GM12878 (cell line): ENCODE data around the gene TMEM255B.

Experiments
- EGR1 ChIP-seq, 2 experiments: IDR thresholded peaks; 1 replicate in 1 of 2; 2 replicates in 1 of 2; pipeline ENCODE4 v1.6.1; 2011 to 2012; ENCODE audit warnings: low read depth in 2 of 2, low read length in 2 of 2, borderline replicate concordance in 1 of 2, mild to moderate bottlenecking in 1 of 2, moderate library complexity in 1 of 2
- SUZ12 ChIP-seq: fragments of 200-600 bp; sonication (generic); IDR thresholded peaks from one replicate; pipeline ENCODE4 v1.6.1; 2018; ENCODE audit warnings: antibody characterized with exemption, mild to moderate bottlenecking; ENCODE audit not compliant: unreplicated experiment
- TF ChIP-seq, protein P1 (sequence below), 3 experiments: IDR thresholded peaks in 2 of 3; conservative IDR thresholded peaks in 1 of 3; 2 replicates each; pipeline ENCODE4 v1.5.1; 2011; ENCODE audit warnings: low read depth in 3 of 3, low read length in 3 of 3, mild to moderate bottlenecking in 3 of 3, control low read depth in 2 of 3, moderate library complexity in 2 of 3, inconsistent platforms in 1 of 3, mixed read lengths in 1 of 3; ENCODE audit not compliant: control insufficient read depth in 2 of 3, insufficient read depth in 1 of 3; ENCODE audit errors: extremely low read depth in 1 of 3

DNA sequence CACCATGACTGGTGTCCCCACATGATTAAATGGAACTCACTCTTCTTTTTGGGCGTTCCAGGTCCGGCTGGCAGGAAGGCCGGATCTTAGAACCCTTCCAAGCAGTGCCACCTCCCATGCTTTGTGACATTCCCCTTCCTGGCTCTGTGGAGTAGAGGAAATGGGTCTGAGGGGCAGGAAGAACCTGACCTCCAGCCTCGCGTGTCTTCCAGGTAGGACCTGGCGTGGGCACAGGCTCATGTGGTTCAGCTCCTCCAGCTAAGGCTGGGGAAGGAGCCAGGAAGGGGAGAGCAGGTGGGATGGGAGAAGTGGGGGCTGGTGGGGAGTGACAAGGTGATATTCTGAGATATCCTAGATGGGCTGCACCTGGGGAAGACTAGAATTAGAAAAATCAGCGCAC lies 2.1 kb downstream of the TMEM255B start:
- TF ChIP-seq, protein P1, sequence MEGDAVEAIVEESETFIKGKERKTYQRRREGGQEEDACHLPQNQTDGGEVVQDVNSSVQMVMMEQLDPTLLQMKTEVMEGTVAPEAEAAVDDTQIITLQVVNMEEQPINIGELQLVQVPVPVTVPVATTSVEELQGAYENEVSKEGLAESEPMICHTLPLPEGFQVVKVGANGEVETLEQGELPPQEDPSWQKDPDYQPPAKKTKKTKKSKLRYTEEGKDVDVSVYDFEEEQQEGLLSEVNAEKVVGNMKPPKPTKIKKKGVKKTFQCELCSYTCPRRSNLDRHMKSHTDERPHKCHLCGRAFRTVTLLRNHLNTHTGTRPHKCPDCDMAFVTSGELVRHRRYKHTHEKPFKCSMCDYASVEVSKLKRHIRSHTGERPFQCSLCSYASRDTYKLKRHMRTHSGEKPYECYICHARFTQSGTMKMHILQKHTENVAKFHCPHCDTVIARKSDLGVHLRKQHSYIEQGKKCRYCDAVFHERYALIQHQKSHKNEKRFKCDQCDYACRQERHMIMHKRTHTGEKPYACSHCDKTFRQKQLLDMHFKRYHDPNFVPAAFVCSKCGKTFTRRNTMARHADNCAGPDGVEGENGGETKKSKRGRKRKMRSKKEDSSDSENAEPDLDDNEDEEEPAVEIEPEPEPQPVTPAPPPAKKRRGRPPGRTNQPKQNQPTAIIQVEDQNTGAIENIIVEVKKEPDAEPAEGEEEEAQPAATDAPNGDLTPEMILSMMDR (IDR thresholded peaks at IDR 0.05 in 2 of 3, conservative IDR thresholded peaks at IDR 0.05 in 1 of 3; ENCODE audit: control insufficient read depth in 2 of 3, extremely low read depth in 1 of 3, insufficient read depth in 1 of 3, low read depth in 3 of 3, low read length in 3 of 3), result no peak
- TF ChIP-seq EGR1 (IDR thresholded peaks at IDR 0.05; ENCODE audit: borderline replicate concordance in 1 of 2, low read depth in 2 of 2, low read length in 2 of 2) (no peak), SUZ12 (no peak)
